Stimulated activated CD8-positive, alpha-beta memory T cell treated with anti-CD3 and anti-CD28 coated beads, Interleukin-12 subunit alpha, Interleukin-12 subunit beta, amount 100 ng/mL, for 24 hours (primary cell): ENCODE data around the gene PCDHB11.
"Not testable (repeated sequence)": the region's sequence is repeated elsewhere in the genome, so short reads cannot be mapped to it uniquely, and the experiment has no call there.

Experiments used
- DNase-seq: peaks from one replicate; pipeline ENCODE4 v3.0.0-alpha.2; 2020; ENCODE audit errors: extremely low read depth

Gene PCDHB11

GRCh38 chr5:141199359-141200235 lies at the start of gene PCDHB11:
TSS of gene PCDHB11 (plus strand) at chr5:141199627. CDS start at chr5:141199775, 148 bp downstream.
- DNase-seq = no peak

- no peak for DNase-seq
These were observed 49.6 kb upstream of the PCDHB11 start, which contains the start of gene PCDHB6 for GRCh38 chr5:141149812-141150211. TSS of gene PCDHB6 (plus strand) at chr5:141150057. CDS start at chr5:141150258, 201 bp downstream.

DNA sequence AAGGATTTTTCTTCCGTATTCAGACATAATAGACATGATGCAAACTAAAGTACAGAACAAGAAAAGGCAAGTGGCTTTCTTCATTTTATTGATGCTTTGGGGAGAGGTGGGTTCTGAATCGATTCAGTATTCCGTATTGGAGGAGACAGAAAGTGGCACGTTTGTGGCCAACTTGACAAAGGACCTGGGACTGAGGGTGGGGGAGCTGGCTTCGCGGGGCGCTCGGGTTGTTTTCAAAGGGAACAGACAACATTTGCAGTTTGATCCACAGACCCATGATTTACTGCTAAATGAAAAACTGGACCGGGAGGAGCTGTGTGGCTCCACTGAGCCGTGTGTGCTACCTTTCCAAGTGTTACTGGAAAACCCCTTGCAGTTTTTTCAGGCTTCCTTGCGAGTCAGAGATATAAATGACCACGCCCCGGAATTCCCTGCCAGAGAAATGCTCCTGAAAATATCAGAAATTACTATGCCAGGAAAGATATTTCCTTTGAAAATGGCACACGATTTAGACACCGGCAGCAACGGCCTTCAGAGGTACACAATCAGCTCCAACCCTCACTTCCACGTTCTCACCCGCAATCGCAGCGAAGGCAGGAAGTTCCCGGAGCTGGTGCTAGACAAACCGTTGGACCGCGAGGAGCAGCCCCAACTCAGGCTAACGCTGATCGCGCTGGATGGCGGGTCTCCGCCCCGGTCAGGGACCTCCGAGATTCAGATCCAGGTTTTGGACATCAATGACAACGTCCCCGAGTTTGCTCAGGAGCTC lies 49.0 kb upstream of the PCDHB11 start:
- no peak for DNase-seq

DNA sequence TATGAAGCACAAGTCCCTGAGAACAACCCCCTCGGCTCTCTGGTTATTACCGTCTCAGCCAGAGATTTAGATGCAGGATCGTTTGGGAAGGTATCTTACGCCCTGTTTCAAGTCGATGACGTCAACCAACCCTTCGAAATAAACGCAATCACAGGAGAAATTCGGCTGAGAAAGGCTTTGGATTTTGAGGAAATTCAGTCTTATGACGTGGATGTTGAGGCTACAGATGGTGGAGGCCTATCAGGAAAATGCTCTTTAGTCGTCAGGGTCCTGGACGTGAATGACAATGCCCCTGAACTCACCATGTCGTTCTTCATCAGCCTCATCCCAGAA lies 48.5 kb upstream of the PCDHB11 start:
- DNase-seq = no peak

- not testable (repeated sequence) for DNase-seq
These were observed 47.8 kb upstream of the PCDHB11 start for GRCh38 chr5:141151632-141152031.

DNA sequence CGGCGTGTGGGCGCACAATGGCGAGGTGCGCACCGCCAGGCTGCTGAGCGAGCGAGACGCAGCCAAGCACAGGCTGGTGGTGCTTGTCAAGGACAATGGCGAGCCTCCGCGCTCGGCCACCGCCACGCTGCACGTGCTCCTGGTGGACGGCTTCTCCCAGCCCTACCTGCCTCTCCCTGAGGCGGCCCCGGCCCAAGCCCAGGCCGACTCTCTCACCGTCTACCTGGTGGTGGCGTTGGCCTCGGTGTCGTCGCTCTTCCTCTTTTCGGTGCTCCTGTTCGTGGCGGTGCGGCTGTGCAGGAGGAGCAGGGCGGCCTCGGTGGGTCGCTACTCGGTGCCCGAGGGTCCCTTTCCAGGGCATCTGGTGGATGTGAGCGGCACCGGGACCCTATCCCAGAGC lies 47.3 kb upstream of the PCDHB11 start:
- not testable (repeated sequence) for DNase-seq

DNA sequence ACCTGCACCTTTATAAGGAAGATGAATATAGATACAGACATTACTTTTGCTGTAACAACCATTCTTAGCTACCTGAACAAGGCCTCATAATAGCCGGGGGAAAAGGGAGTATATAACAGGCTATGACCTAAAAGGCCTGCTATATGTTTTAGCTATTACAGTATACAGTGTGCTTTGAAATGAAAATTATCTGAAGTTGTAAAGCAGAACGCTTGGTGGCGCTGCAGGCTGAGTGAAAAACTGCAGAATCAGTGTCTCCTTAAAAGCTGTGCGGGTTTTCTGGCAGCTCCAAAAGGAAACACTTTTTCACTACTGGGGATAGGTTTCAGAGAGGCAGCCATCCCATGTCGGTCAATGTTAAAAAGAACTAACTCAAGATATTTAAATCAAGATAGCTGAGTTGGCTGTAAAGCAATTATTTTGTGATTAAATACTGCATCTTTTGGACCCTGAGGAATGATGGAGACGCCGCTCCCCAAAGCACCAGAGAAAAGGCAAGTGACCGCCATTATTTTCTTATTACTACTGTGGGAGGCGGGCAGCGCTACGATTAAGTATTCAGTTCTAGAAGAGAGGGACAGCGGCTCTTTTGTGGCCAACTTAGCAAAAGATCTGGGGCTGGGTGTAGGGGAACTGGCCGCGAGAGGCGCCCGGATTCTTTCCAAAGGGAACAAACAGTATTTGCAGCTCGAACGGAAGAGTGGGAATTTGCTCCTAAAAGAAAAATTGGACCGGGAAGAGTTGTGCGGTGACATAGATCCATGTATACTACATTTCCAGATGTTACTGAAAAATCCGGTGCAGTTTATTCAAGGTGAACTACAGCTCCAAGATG lies 43.7 kb upstream of the PCDHB11 start:
- DNase-seq = no peak

GRCh38 chr5:141157356-141157755 lies 42.1 kb upstream of the PCDHB11 start:
- DNase-seq = not testable (repeated sequence)

DNA sequence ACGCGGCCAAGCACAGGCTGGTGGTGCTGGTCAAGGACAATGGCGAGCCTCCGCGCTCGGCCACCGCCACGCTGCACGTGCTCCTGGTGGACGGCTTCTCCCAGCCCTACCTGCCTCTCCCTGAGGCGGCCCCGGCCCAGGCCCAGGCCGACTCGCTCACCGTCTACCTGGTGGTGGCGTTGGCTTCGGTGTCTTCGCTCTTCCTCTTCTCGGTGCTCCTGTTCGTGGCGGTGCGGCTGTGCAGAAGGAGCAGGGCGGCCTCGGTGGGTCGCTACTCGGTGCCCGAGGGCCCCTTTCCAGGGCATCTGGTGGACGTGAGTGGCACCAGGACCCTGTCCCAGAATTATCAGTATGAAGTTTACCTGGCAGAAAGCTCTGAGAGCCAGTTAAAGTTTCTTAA lies 41.5 kb upstream of the PCDHB11 start:
- DNase-seq = not testable (repeated sequence)

- no peak for DNase-seq
These were observed 26.8 kb upstream of the PCDHB11 start, which contains the start of gene PCDHB7 for GRCh38 chr5:141172381-141173204. TSS of gene PCDHB7 (plus strand) at chr5:141172644. CDS start at chr5:141172836, 192 bp downstream.

GRCh38 chr5:141174291-141175104 lies 24.9 kb upstream of the PCDHB11 start:
- DNase-seq = not testable (repeated sequence)

DNA sequence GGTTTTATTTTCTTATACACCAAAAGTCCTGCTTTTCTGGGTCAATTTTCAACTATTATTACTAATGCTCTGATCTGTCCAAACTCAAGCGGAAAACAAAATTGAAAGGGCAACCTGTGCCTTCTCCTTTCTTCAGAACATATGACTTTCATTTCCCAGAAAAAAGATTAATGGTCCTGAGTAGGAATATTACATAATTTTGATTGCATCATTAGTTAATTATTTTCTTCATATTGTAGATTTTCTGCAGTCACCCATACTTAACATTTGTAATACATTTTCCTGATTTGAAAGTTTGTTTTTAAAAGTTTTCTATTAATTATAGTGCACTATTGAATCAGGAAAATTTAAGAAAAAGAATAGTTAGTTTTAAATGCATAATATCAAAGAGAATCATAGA lies 23.5 kb upstream of the PCDHB11 start:
- DNase-seq = no peak

GRCh38 chr5:141177577-141178191 lies 21.7 kb upstream of the PCDHB11 start, which contains the start of gene PCDHB8:
TSS of gene PCDHB8 (plus strand) at chr5:141177790. CDS start at chr5:141178035, 245 bp downstream.
- DNase-seq = not testable (repeated sequence)

GRCh38 chr5:141179371-141179770 lies 20.1 kb upstream of the PCDHB11 start:
- DNase-seq = not testable (repeated sequence)

DNA sequence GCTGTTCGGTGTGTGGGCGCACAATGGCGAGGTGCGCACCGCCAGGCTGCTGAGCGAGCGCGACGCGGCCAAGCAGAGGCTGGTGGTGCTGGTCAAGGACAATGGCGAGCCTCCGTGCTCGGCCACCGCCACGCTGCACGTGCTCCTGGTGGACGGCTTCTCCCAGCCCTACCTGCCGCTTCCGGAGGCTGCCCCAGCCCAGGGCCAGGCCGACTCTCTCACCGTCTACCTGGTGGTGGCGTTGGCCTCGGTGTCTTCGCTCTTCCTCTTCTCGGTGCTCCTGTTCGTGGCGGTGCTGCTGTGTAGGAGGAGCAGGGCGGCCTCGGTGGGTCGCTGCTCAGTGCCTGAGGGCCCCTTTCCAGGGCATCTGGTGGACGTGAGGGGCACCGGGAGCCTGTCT lies 19.6 kb upstream of the PCDHB11 start:
- DNase-seq = not testable (repeated sequence)

- no peak for DNase-seq
These were observed 19.1 kb upstream of the PCDHB11 start for GRCh38 chr5:141180313-141180712.

DNA sequence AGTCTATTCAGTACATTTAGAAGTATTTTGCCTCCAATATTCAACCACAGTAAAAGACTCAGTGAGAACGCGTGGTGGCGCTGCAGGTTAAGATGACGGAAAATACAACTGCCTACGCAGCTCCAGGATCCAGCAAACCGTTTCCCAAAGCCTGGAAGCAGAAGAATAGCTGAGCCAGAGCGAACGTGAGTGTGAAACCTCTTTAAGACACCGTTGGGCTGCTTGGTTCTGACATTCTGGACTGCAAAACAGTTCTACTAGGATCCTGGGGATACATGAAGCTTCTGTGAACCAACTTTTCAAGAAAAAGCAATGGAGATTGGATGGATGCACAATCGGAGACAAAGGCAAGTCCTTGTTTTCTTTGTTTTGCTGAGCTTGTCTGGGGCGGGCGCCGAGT lies 17.2 kb upstream of the PCDHB11 start, which contains the start of gene PCDHB16:
TSS of gene PCDHB16 (plus strand) at position 140 of the 400 bp plus-strand sequence. CDS start at position 313, 173 bp downstream.
- no peak for DNase-seq

DNA sequence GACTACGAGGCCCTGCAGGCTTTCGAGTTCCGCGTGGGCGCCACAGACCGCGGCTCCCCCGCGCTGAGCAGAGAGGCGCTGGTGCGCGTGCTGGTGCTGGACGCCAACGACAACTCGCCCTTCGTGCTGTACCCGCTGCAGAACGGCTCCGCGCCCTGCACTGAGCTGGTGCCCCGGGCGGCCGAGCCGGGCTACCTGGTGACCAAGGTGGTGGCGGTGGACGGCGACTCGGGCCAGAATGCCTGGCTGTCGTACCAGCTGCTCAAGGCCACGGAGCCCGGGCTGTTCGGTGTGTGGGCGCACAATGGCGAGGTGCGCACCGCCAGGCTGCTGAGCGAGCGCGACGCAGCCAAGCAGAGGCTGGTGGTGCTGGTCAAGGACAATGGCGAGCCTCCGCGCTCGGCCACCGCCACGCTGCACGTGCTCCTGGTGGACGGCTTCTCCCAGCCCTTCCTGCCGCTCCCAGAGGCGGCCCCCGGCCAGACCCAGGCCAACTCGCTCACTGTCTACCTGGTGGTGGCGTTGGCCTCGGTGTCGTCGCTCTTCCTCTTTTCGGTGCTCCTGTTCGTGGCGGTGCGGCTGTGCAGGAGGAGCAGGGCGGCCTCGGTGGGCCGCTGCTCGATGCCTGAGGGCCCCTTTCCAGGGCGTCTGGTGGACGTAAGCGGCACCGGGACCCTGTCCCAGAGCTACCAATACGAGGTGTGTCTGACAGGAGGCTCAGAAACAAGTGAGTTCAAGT lies 15.1 kb upstream of the PCDHB11 start:
- DNase-seq = not testable (repeated sequence)
